ENCODE results near the gene UGT1A5. TPM values are rescaled to one million over a fixed set of nuclear protein-coding genes. Genes with fewer than 3 reads are reported as not detected.

The UGT1A5 gene
- total and polyA plus RNA-seq, 2 experiments from 2014 or later = not detected

GRCh38 chr2:233793465-233794127 lies 80.9 kb downstream of the UGT1A5 start:
- TF ChIP-seq, protein P1, sequence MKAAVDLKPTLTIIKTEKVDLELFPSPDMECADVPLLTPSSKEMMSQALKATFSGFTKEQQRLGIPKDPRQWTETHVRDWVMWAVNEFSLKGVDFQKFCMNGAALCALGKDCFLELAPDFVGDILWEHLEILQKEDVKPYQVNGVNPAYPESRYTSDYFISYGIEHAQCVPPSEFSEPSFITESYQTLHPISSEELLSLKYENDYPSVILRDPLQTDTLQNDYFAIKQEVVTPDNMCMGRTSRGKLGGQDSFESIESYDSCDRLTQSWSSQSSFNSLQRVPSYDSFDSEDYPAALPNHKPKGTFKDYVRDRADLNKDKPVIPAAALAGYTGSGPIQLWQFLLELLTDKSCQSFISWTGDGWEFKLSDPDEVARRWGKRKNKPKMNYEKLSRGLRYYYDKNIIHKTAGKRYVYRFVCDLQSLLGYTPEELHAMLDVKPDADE (IDR thresholded peaks at IDR 0.05) = no peak
- TF ChIP-seq, protein P2, sequence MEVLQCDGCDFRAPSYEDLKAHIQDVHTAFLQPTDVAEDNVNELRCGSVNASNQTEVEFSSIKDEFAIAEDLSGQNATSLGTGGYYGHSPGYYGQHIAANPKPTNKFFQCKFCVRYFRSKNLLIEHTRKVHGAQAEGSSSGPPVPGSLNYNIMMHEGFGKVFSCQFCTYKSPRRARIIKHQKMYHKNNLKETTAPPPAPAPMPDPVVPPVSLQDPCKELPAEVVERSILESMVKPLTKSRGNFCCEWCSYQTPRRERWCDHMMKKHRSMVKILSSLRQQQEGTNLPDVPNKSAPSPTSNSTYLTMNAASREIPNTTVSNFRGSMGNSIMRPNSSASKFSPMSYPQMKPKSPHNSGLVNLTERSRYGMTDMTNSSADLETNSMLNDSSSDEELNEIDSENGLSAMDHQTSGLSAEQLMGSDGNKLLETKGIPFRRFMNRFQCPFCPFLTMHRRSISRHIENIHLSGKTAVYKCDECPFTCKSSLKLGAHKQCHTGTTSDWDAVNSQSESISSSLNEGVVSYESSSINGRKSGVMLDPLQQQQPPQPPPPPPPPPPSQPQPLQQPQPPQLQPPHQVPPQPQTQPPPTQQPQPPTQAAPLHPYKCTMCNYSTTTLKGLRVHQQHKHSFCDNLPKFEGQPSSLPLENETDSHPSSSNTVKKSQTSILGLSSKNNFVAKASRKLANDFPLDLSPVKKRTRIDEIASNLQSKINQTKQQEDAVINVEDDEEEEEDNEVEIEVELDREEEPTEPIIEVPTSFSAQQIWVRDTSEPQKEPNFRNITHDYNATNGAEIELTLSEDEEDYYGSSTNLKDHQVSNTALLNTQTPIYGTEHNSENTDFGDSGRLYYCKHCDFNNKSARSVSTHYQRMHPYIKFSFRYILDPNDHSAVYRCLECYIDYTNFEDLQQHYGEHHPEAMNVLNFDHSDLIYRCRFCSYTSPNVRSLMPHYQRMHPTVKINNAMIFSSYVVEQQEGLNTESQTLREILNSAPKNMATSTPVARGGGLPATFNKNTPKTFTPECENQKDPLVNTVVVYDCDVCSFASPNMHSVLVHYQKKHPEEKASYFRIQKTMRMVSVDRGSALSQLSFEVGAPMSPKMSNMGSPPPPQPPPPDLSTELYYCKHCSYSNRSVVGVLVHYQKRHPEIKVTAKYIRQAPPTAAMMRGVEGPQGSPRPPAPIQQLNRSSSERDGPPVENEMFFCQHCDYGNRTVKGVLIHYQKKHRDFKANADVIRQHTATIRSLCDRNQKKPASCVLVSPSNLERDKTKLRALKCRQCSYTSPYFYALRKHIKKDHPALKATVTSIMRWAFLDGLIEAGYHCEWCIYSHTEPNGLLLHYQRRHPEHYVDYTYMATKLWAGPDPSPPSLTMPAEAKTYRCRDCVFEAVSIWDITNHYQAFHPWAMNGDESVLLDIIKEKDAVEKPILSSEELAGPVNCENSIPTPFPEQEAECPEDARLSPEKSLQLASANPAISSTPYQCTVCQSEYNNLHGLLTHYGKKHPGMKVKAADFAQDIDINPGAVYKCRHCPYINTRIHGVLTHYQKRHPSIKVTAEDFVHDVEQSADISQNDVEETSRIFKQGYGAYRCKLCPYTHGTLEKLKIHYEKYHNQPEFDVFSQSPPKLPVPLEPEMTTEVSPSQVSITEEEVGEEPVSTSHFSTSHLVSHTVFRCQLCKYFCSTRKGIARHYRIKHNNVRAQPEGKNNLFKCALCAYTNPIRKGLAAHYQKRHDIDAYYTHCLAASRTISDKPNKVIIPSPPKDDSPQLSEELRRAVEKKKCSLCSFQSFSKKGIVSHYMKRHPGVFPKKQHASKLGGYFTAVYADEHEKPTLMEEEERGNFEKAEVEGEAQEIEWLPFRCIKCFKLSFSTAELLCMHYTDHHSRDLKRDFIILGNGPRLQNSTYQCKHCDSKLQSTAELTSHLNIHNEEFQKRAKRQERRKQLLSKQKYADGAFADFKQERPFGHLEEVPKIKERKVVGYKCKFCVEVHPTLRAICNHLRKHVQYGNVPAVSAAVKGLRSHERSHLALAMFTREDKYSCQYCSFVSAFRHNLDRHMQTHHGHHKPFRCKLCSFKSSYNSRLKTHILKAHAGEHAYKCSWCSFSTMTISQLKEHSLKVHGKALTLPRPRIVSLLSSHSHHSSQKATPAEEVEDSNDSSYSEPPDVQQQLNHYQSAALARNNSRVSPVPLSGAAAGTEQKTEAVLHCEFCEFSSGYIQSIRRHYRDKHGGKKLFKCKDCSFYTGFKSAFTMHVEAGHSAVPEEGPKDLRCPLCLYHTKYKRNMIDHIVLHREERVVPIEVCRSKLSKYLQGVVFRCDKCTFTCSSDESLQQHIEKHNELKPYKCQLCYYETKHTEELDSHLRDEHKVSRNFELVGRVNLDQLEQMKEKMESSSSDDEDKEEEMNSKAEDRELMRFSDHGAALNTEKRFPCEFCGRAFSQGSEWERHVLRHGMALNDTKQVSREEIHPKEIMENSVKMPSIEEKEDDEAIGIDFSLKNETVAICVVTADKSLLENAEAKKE (CRISPR knock-in tag; IDR thresholded peaks at IDR 0.05) = no peak
- TF ChIP-seq, protein P3, sequence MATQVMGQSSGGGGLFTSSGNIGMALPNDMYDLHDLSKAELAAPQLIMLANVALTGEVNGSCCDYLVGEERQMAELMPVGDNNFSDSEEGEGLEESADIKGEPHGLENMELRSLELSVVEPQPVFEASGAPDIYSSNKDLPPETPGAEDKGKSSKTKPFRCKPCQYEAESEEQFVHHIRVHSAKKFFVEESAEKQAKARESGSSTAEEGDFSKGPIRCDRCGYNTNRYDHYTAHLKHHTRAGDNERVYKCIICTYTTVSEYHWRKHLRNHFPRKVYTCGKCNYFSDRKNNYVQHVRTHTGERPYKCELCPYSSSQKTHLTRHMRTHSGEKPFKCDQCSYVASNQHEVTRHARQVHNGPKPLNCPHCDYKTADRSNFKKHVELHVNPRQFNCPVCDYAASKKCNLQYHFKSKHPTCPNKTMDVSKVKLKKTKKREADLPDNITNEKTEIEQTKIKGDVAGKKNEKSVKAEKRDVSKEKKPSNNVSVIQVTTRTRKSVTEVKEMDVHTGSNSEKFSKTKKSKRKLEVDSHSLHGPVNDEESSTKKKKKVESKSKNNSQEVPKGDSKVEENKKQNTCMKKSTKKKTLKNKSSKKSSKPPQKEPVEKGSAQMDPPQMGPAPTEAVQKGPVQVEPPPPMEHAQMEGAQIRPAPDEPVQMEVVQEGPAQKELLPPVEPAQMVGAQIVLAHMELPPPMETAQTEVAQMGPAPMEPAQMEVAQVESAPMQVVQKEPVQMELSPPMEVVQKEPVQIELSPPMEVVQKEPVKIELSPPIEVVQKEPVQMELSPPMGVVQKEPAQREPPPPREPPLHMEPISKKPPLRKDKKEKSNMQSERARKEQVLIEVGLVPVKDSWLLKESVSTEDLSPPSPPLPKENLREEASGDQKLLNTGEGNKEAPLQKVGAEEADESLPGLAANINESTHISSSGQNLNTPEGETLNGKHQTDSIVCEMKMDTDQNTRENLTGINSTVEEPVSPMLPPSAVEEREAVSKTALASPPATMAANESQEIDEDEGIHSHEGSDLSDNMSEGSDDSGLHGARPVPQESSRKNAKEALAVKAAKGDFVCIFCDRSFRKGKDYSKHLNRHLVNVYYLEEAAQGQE (IDR thresholded peaks at IDR 0.05; ENCODE audit: unreplicated experiment) = no peak
- no peak for TF ChIP-seq ZNF331 (CRISPR knock-in tag; IDR thresholded peaks at IDR 0.05; ENCODE audit: low read depth)
- no peak for TF ChIP-seq NANOG (IDR thresholded peaks at IDR 0.05; ENCODE audit: borderline replicate concordance)
- TF ChIP-seq EZH2 (IDR thresholded peaks at IDR 0.05; ENCODE audit: low read depth, unreplicated experiment) = no peak
- TF ChIP-seq ZNF114 (CRISPR knock-in tag; IDR thresholded peaks at IDR 0.05) = no peak
- no peak for TF ChIP-seq CREB1 (CRISPR knock-in tag; IDR thresholded peaks at IDR 0.05; ENCODE audit: low read depth)
- no peak for TF ChIP-seq JUNB (IDR thresholded peaks at IDR 0.05; ENCODE audit: unreplicated experiment)
- TF ChIP-seq POLR2AphosphoS5 (IDR thresholded peaks at IDR 0.05; ENCODE audit: low read depth) = no peak
- TF ChIP-seq EZH2phosphoT487 (IDR thresholded peaks at IDR 0.05; ENCODE audit: unreplicated experiment) = no peak
- no peak for TF ChIP-seq STAT1 (IDR thresholded peaks at IDR 0.05; ENCODE audit: unreplicated experiment)
- TF ChIP-seq, protein P4, sequence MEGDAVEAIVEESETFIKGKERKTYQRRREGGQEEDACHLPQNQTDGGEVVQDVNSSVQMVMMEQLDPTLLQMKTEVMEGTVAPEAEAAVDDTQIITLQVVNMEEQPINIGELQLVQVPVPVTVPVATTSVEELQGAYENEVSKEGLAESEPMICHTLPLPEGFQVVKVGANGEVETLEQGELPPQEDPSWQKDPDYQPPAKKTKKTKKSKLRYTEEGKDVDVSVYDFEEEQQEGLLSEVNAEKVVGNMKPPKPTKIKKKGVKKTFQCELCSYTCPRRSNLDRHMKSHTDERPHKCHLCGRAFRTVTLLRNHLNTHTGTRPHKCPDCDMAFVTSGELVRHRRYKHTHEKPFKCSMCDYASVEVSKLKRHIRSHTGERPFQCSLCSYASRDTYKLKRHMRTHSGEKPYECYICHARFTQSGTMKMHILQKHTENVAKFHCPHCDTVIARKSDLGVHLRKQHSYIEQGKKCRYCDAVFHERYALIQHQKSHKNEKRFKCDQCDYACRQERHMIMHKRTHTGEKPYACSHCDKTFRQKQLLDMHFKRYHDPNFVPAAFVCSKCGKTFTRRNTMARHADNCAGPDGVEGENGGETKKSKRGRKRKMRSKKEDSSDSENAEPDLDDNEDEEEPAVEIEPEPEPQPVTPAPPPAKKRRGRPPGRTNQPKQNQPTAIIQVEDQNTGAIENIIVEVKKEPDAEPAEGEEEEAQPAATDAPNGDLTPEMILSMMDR (conservative IDR thresholded peaks at IDR 0.05; ENCODE audit: low read depth in 2 of 2) = no peak
- Mint-ChIP-seq H3K27ac (no peak overlapping the region), H3K4me1 (no peaks in the 10 kb centered on the region; the same call in 2 of the 3 replicates), H3K27me3 (ENCODE audit: insufficient read depth, low read depth, poor library complexity) (peaks cover 11% of the 10 kb centered on the region), H3K36me3 (ENCODE audit: low read depth) (no peaks in the 10 kb centered on the region; the same call in 1 of the 3 replicates), H3K9me3 (peaks cover 16% of the 10 kb centered on the region), H3K4me3 (no peak overlapping the region)
- no peaks in the 10 kb centered on the region for H3K27me3 ChIP-seq (ENCODE audit: insufficient read depth)
- H3K4me3 ChIP-seq = no peak overlapping the region
- DNase-seq (ENCODE audit: low spot score) = no peak
- no peaks in the 10 kb centered on the region for H3K9me2 ChIP-seq (ENCODE audit: insufficient read depth)
- no peaks in the 10 kb centered on the region for H3K4me1 ChIP-seq (ENCODE audit: insufficient read depth)
- no peaks in the 10 kb centered on the region for H3K36me3 ChIP-seq (ENCODE audit: insufficient read depth)
- ATAC-seq = no peak
- H3F3A ChIP-seq (replicated peaks; ENCODE audit: low read depth) = no peaks in the 10 kb centered on the region
- no peak overlapping the region for H3K4me2 ChIP-seq
- H2AFZ ChIP-seq = no peak overlapping the region
- no peaks in the 10 kb centered on the region for H4K20me1 ChIP-seq (replicated peaks; ENCODE audit: insufficient read depth)
- no peaks in the 10 kb centered on the region for H3K79me2 ChIP-seq (replicated peaks; ENCODE audit: insufficient read depth)
- H3K27ac ChIP-seq (ENCODE audit: low read depth) = no peak overlapping the region

Measured in GM23338 (cell line).